Left renal cortex interstitium (tissue), 4 donors: ENCODE results near the gene KDM6A. TPM values are rescaled to one million over a fixed set of nuclear protein-coding genes. Genes with fewer than 3 reads are reported as not detected.
"Not testable (repeated sequence)": the region's sequence is repeated elsewhere in the genome, so short reads cannot be mapped to it uniquely, and the experiment has no call there.

Experiments
- DNase-seq, 4 donors: peaks; one replicate each; pipeline ENCODE4 v3.0.0-alpha.2; 2013; ENCODE audit warnings: low read depth in 4 of 4, low spot score in 2 of 4, missing footprints in 1 of 4
- polyA plus RNA-seq, 4 donors: library from polyadenylated mRNA; unstranded; fragments of 120-200 nt; gene quantifications; one replicate each; pipeline ENCODE4 v1.2.1, GENCODE V29; 2013; ENCODE audit not compliant: insufficient read length in 4 of 4

The KDM6A gene
- polyA plus RNA-seq = 10 to 100 TPM; 22.4 to 35.3 (median 29.9) TPM

- DNase-seq = peak; percentile 66 to 90 (median 87)
These were observed at the start of gene KDM6A for GRCh38 chrX:44872821-44873414. KDM6A (plus strand) TSS chrX:44873188; CDS start chrX:44873552, 364 bp downstream.

- DNase-seq = not testable (repeated sequence)
These were observed 49.8 kb upstream of the KDM6A start for GRCh38 chrX:44823193-44823592.

GRCh38 chrX:44828008-44828605 is 44.9 kb upstream of the KDM6A start:
- no peak for DNase-seq

GRCh38 chrX:44829832-44830231 is 43.2 kb upstream of the KDM6A start:
- DNase-seq = no peak

- no peak for DNase-seq
These were observed 30.3 kb upstream of the KDM6A start for GRCh38 chrX:44842550-44843317.

GRCh38 chrX:44843318-44843702 is 29.7 kb upstream of the KDM6A start:
- no peak for DNase-seq

- no peak for DNase-seq
These were observed 29.2 kb upstream of the KDM6A start, which contains the start of gene DUSP21 for GRCh38 chrX:44843753-44844152. DUSP21 (plus strand) TSS chrX:44844021; CDS start chrX:44844133, 112 bp downstream.

GRCh38 chrX:44844204-44844603 is 28.8 kb upstream of the KDM6A start:
- no peak for DNase-seq

- DNase-seq = not testable (repeated sequence)
These were observed 22.1 kb upstream of the KDM6A start for GRCh38 chrX:44850891-44851290.

GRCh38 chrX:44871114-44871645 is 1.8 kb upstream of the KDM6A start:
- peak in 1 of 4 donors; percentile 3 for DNase-seq

- DNase-seq = peak in 2 of 4 donors; percentile 19 to 37
These were observed 812 bp upstream of the KDM6A start for GRCh38 chrX:44871931-44872820.

GRCh38 chrX:44873415-44874276 is 658 bp downstream of the KDM6A start:
- DNase-seq = peak in 1 of 4 donors; percentile 11

GRCh38 chrX:44874420-44875184 is 1.6 kb downstream of the KDM6A start:
- peak in 1 of 4 donors; percentile 45 for DNase-seq

- DNase-seq = no peak
These were observed 2.1 kb downstream of the KDM6A start for GRCh38 chrX:44875185-44875489.

- DNase-seq = peak in 1 of 4 donors; percentile 13
These were observed 3.1 kb downstream of the KDM6A start for GRCh38 chrX:44876086-44876485.

GRCh38 chrX:44876767-44877166 is 3.8 kb downstream of the KDM6A start:
- no peak for DNase-seq

- no peak for DNase-seq
These were observed 5.8 kb downstream of the KDM6A start for GRCh38 chrX:44878780-44879179.

- no peak for DNase-seq
These were observed 8.6 kb downstream of the KDM6A start for GRCh38 chrX:44881549-44881948.

GRCh38 chrX:44882635-44883034 is 9.6 kb downstream of the KDM6A start:
- DNase-seq = no peak
